Right renal pelvis (tissue), 4 donors: ENCODE measurements around the gene FRMPD1. TPM values are rescaled to one million over a fixed set of nuclear protein-coding genes. Genes with fewer than 3 reads are reported as not detected.

Experiments used
- DNase-seq, 4 donors: peaks; one replicate each; pipeline ENCODE4 v3.0.0-alpha.2; 2013; ENCODE audit warnings: low read depth in 4 of 4, low spot score in 3 of 4, missing footprints in 1 of 4
- polyA plus RNA-seq, 4 donors: library from polyadenylated mRNA; unstranded; fragments of 120-200 nt; gene quantifications; one replicate each; pipeline ENCODE4 v1.2.1, GENCODE V29; 2013; ENCODE audit not compliant: insufficient read length in 4 of 4

FRMPD1 gene
- polyA plus RNA-seq, 4 donors = 0.66 to 1.1 (median 0.87) TPM

DNA sequence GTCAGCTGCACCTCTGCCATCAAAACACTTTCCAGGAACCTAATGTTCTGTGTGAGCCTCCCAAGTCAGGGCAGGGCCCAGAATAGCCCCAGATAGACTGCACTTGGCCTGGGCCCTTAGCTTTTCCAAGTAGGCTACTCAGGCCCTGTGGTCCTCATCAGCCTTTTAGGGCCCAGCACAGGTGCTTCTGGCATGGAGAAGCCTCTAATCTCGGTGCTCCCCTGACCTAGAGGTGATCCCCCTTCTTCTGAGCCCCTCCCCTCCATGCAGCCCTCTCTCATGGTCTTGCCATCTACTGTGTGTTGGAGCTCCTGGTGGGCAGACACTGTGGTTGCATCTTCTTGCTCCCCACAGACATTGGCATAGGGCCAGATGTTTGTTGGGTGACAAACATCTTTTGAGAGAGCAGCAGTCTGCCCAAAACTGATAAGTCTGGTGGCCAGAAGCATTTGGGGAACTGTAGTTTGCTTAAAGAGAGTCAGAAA, 28.1 kb downstream of the FRMPD1 start:
- DNase-seq = no peak

DNA sequence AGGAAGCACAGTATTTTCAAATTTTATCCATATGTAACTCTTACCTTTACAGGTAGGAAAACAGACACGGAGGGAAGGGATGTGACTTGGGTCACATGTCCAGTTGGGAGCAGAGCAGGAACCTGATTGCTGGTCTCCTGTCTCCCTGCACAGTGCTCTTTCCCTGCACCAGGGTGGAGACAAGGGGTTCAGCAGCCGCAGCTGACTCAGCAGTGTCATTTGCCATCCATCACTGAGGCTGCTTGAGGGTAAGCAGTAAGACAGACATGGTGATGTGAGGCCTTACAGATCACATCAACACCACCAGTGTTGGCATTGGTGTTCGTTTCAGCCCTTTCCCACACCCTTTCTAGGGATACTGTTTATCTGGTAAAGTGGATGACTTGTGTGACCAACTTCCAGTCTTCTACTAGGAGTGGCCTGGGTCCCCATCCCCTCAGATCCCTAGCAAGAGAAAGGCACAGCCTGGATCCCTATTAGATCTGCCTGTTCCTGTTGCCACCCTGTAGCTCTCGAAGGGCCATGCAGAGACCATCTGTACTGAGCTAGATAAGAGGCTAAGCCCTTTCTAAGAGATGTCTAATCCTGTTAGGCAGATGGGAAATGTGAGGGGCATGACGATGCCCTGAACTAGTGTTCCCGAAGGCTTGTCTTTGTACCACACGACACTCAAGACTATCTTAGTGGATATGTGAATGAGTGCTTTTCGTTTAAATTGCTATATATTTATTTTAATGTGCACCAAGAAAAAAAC, 29.1 kb downstream of the FRMPD1 start:
- DNase-seq = no peak

DNA sequence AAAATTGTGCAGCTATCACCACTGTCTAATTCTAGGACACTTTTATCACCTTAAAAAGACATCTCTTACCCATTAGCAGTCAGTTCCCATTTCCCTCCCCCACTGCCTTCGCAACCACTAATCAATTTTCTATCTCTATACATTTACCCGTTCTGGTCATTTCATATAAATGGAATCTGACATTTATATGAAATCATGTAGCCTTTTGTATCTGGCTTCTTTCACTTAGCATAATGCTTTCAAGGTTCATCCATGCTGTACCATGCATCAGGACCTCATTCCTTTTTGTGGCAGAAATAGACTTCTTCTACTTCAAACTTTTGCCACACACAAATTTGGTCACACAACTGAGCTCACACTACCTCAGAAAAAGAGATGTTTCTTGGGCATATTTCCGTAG, 32.2 kb downstream of the FRMPD1 start:
- DNase-seq = no peak

DNA sequence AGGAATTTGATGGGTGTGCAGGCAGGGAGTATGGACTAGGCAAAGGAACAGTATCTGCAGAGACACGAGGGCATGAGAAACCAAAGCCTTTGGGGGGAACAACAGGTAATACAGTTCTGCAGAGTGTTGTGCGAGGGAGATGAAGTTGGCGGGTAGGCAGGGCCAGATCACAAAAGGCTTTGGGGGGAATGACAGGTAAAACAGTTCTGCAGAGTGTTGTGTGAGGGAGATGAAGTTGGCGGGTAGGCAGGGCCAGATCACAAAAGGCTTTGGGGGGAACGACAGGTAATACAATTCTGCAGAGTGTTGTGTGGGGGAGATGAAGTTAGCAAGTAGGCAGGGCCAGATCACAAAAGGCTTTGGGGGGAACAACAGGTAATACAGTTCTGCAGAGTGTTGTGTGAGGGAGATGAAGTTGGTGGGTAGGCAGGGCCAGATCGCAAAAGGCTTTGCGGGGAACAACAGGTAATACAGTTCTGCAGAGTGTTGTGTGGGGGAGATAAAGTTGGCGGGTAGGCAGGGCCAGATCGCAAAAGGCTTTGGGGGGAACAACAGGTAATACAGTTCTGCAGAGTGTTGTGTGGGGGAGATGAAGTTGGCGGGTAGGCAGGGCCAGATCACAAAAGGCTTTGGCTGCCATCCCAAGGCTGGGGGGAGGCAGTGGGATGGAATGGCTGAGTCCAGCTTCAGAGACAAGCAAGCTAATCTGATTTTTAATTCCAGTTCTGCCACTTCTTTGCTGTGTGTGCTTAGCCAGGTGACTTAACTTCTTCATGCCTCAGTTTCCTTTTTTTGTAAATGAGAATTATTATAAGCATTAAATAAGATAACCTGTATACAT, 33.0 kb downstream of the FRMPD1 start:
- DNase-seq = no peak

DNA sequence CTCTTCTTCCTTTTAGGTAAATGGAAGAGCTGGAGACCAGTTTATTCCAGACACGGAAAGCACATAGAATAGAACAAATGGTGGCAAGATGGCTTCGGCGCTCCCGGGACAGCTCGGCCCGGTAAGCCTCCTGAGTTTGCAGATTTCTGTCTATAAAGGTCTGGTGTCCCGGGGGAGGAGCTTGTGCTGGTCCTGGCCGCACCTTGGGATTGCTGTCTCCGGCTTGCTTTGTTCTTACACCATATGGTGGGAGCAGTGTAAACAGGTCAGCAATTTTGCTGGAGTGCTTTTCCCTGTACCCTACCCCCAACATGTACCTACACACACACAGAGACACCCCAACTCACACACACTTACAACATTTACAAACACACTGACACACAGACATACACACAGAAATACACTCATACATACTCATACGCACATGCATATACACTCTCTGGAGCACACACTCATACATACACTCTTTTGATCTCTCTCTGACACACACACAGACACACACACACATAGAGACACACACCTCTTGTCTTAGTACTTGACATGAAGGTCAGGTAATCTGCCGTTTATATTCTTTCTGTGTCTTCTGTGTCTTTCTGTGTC, 42.0 kb downstream of the FRMPD1 start:
- no peak for DNase-seq

DNA sequence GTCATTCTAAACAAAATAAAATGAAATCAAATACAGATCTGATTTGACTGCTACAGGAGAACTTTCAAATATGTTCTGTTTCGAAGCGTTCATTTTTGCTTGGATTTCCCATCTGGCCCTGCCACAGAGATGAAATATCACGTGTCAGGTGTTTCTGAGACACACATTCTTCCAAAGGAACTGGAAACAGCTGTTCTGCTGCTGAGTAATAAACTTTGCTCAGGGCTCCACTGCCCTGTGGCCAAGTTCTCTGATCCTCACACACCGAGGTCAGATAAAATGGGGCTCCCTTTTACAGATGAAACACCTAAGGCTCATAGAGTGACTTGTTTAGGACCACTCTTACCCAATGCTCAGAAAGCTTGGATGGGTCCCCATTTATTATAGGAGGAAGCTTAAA, 42.5 kb downstream of the FRMPD1 start:
- no peak for DNase-seq

DNA sequence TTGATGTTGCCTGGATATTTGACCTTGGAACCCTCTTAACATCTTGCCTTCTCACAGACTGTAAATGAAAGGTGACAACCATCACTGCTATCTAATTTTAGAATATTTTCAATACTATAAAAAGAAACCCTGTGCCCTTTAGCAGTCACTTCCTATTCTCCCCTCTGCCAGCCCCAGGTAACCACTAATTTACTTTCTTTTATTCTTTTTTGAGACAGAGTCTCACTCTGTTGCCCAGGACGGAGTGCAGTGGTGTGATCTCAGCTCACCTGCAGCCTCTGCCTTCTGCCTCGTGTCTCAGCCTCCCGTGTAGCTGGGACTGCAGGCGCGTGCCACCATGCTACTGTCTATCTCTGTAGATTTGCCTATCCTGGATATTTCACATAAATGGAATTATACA, 43.6 kb downstream of the FRMPD1 start:
- no peak for DNase-seq

DNA sequence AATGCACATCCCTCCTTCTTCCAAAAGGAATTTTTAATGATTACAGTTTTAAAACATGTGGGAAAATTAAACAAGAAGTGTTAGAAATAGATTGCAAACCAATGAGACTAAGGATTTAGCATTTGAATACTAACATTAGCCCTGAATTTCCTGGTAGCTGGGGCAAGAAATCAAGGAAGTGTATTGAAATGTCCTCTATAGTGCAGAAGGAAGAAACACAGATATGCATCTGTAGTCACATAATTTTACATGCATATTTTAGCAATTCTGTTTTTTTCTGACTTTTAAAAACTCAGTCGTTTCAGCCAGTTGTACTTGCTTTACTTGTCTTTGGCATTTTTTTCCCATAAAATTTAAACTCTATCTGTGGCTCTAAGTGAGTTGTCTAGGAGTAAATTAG, 45.8 kb downstream of the FRMPD1 start:
- no peak for DNase-seq

DNA sequence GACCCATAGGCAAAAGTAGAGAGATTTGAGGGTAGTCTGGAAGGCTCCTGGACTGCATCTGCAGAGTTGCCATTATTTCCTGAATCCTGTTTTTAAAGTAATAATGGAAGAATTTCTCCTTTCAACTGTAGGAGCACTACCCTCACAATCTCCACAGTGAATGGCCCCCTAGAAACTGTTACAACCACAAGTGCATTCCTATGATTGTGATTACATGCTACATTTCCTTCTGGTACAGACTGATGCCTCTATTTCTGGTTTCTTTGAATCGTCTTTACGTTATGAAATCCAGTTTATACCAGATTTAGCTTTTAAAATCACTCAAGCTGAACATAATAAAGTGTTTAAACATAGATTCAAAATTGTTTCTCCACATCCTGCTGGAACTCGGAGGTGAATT, 49.4 kb downstream of the FRMPD1 start:
- DNase-seq = no peak

DNA sequence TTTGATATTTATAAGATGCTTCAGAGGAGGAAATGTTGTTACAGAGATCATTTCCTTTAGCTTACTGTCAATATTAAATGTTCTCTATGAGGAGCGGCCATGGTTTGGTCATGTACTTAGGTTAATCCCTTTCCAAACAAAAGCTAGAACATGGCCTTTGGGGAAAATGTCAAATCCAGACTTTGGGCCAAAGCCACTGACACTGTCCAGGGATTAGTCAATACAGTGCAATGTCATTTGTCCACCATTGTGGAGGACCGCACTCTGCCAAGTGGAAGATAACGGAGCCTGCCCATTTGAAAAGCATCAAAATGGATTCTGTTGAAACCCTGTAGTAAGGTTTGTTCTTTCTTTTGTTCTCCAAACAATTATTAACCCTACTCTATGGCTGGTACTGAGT, 50.1 kb downstream of the FRMPD1 start:
- no peak for DNase-seq

DNA sequence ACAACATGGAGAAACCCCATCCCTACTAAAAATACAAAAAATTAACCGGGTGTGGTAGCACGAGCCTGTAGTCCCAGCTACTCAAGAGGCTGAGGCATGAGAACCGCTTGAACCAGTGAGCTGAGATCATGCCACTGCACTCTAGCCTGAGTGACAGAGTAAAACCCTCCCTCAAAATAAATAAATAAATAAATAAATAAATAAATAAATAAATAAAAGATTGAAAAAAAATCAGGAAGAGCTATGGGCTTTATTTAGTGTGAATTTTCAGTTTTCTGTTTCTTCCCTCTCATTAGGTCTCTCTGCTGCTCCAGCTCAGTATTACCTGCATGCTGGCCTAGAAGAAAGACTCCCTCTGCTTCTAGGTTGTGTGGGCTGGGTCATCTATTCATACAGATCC, 55.0 kb downstream of the FRMPD1 start:
- no peak for DNase-seq

DNA sequence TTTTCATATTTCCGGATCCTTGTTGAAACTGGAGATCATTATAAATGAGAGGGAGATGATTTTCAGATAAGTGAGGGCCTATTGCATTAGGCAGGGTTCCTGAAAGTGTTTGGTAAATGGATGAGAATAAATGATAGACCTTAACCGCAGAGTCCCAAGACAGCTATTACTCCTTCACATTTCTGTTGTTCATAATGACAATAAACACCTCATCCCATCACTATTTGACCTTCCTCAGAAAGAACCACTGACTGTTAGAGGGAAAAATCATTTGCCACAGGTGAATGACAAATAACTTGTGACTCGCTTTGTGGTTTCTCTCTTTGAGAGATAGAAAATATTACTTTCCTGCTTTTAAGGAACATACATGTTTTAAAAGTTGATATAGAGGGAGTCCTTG, 55.5 kb downstream of the FRMPD1 start:
- no peak for DNase-seq

DNA sequence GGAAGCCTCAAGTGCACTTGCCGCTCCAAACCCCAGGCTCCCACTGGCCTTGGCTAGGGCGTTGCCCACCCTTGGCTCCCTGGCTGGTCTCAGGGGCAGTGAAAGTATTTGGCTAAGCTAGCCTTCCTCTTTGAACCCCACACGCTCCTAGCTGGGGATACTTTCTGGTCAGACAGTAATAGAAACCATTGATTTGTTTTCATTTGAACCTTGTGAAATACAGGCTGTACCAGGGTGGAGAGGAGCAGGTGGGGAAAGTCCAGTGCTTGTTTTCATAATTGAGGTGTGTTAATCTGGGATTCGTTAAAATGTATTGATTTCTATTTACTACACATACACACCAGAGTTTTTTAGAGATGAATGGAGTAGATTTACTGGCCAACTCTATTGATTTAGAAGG, 57.0 kb downstream of the FRMPD1 start:
- no peak for DNase-seq

DNA sequence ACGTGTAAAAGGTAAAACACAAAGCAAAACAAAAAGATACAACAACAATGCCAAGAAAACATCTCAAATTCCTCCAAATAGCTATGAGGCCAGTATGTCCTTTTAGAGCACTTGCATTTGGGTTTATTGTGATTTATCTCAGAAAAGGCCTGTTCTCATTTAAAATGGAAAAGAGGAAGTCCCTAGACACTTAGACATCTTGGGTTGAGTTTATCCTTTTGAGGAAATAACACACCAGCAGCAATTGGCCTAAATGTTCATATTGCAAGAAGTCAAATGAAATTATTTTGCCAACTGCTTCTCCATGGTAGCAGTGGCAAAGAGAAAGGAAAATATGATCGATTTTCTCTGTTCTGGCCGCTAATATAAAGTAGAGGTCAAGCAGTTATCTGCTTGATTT, 59.3 kb downstream of the FRMPD1 start:
- no peak for DNase-seq

DNA sequence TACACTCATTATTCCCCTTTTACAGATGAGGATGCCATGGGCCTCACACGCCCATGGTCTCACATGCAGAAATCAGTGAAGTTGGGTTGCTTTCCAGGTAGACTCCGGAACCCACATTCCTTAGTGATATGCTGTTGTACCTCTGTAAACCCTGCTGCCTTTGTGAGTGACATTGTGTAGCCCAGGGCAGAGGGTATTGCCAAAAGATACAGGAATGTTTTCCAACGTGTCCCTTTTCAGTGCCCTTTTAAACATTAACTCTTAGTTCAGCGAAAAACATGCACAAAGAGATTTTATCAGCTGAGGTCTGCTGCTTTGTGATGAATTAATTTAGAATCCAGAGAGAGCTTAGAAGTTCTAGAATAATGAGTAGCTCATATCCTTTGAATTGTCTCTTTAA, 64.5 kb downstream of the FRMPD1 start:
- no peak for DNase-seq

DNA sequence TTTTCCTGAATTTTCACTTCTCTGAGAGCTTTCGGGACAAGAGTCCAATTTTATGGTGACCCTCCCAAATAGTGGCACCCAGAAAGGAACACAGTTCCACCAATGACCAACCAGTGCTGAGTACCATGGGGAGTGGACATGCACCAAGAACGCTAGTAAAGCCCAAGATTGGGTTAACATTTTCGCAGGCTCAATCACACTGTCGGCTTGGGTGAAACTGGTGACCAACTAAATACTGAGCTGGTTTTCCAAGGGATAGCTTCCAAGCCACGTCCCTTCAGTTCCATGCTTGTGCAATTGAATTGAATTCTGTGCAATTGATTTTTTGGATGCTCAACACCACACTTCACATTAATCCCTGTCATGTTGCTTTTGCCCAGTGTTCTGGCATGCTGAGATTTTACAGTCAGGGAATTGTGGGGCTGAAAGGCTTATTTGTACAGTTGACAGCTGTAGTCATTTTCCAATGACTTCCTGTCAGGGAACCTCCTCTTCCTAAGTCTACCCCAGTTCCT, 65.3 kb downstream of the FRMPD1 start:
- no peak for DNase-seq

DNA sequence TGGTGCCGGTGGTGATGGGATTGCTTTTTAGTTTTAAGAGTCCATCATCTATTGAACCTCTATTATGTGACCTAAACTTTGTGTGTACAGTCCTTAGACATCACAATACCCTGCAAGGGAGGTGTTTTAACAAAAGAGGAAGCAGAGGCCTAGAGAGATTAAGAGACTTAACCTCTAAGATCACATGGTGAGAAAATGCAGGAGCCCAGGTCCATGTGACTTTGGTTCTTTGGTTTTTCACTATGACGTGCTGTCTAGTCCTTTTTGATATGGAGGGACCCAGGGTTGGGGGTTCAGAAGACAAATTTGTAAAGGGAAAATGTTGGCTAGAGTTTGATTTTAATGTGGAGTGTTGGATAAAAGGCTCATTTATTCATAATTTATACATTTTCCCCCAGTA, 68.8 kb downstream of the FRMPD1 start:
- no peak for DNase-seq

DNA sequence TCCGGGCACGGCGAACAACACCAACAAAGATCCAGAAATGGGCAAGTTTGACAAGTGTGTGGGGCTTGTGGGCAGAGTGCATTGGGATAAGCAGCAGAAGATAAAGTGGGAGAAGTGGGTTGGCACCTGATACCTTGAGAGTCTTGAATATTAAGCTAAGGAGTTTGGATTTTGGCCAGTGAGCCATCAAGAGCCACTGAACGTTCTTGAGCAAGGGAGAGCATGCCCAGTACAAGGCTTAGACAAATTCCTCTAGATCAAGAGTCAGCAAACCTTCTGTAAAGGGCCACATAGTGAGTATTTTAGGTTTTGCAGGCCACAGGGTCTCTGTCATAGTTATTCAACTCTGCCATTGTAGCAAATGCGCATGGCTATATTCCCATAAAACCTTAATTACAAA, 76.3 kb downstream of the FRMPD1 start:
- no peak for DNase-seq

DNA sequence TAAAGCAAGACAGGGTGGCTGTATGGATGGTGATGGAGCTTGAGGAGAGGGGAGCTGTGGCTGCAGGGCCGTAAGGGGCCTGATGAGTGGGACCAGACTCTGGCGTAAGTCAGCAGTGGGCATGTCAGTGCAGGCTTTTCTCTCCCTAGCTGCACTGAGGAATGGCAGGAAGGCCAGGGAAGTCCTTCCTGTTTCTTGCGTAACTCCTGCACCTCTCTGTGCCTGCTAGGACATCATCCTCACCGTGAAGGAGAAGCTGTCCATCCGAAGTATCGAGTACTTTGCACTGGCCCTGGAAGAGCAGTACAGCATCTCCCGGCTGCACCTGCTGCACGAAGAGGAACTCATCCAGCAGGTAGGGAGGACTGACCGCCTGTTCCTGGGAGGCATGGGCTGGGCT, 78.7 kb downstream of the FRMPD1 start:
- DNase-seq = no peak

DNA sequence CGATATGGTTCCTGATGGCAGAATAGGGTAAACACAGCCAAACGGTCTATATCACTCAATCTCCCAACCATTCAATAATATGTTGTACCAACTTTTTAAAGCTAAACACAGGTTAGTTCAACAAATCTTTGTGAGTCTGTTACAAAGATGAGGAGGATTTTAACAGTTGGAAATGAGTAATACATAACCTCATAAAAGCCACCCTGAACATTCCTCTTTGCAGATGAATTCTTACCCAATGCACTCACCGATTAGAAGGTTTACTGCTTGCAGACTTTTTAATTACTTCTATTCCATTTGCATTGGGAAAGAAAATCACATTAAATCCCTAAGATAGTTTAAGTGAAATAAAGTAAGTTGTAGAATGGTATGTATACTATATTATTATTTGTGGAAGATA, 79.5 kb downstream of the FRMPD1 start:
- no peak for DNase-seq

DNA sequence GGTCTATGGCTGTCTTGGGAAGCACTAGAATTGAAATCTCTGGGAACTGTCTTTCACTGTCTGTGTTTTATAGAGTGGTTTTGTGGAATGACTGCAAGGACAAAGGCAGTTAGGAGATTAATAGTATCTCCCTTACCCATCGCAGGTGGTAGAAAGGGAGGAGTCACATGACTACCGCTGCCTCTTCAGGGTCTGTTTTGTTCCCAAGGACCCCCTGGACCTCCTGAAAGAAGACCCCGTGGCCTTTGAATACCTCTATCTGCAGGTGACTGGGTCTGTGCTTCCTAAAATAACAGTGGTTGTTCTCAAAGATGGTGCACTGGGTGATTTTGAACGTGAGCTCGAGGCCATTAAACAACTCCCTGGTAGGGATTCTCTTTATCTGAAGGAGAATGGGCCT, 80.1 kb downstream of the FRMPD1 start:
- DNase-seq = no peak
